Endothelial cell of umbilical vein (primary cell): Measurements from ENCODE around the gene FHDC1. TPM values are rescaled to one million over a fixed set of nuclear protein-coding genes. Genes with fewer than 3 reads are reported as not detected.

ENCODE experiments used
- BruUV-seq: library from RNA; stranded (reverse); fragments of 400-500 nt; replicated peaks from 2 replicates; lab custom pipeline; 2021; lab: Mats Ljungman, UMichigan
- CTCF ChIA-PET: fragments of 300-600, 350-600 bp; sonication (Branson Sonifier 250); formaldehyde crosslinking; loops from one replicate; lab custom pipeline; 2021; ENCODE audit warnings: antibody characterized with exemption, inconsistent platforms; lab: Charles Lee
- POLR2A ChIA-PET: fragments of 300-600, 350-600 bp; sonication (Branson Sonifier 250); formaldehyde crosslinking; loops from one replicate; lab custom pipeline; 2021; ENCODE audit warnings: antibody characterized with exemption, inconsistent platforms; lab: Charles Lee
- DNase-seq: peaks from one replicate; pipeline ENCODE4 v3.0.0-alpha.2; 2011; ENCODE audit warnings: low read depth, low spot score
- FAIRE-seq: peaks from 2 replicates; lab custom pipeline; 2011; peaks lifted over from hg19 to GRCh38; lab: Jason Lieb, UNC
- H2AFZ ChIP-seq: 2 replicates; pipeline ENCODE4 v1.6.0; 2012; ENCODE audit warnings: low read depth, low read length, control low read depth, inconsistent platforms
- H3K27ac ChIP-seq: 2 replicates; pipeline ENCODE4 v1.5.1; 2011; ENCODE audit warnings: low read depth, mild to moderate bottlenecking, control low read depth, low read length, moderate library complexity; ENCODE audit not compliant: insufficient read depth
- H3K27me3 ChIP-seq, 2 experiments: 2 replicates each; pipeline versions ENCODE4 v1.6.0 to v1.6.1; 2011; ENCODE audit warnings: low read length in 2 of 2, mixed read lengths in 1 of 2; ENCODE audit not compliant: control insufficient read depth in 2 of 2, insufficient read depth in 2 of 2
- H3K36me3 ChIP-seq, 2 experiments: 2 replicates in 1 of 2; 3 replicates in 1 of 2; pipeline ENCODE4 v1.5.1; 2011; ENCODE audit warnings: low read length in 2 of 2, mild to moderate bottlenecking in 1 of 2, moderate library complexity in 1 of 2; ENCODE audit not compliant: control insufficient read depth in 2 of 2, insufficient read depth in 2 of 2; ENCODE audit errors: extremely low read depth in 1 of 2
- H3K4me1 ChIP-seq: 3 replicates; pipeline ENCODE4 v1.5.1; 2011; ENCODE audit warnings: mild to moderate bottlenecking, low read length; ENCODE audit not compliant: control insufficient read depth, insufficient read depth; ENCODE audit errors: extremely low read depth
- H3K4me2 ChIP-seq: 2 replicates; pipeline ENCODE4 v1.6.1; 2011; ENCODE audit warnings: low read length, control low read depth, mixed read lengths; ENCODE audit not compliant: insufficient read depth
- H3K4me3 ChIP-seq, 3 experiments: fragments of 200-600 bp in 1 of 3; sonication (generic), shearing (Covaris generic) in 1 of 3; replicated peaks in 1 of 3; 2 replicates each; pipeline ENCODE4 v1.5.1; 2011 to 2016; ENCODE audit warnings: control low read depth in 3 of 3, low read length in 3 of 3, mild to moderate bottlenecking in 2 of 3, inconsistent platforms in 1 of 3, low read depth in 1 of 3, moderate library complexity in 1 of 3; ENCODE audit not compliant: insufficient read depth in 1 of 3
- H3K79me2 ChIP-seq: 2 replicates; pipeline ENCODE4 v1.6.0; 2012; ENCODE audit warnings: low read length, inconsistent platforms; ENCODE audit not compliant: control insufficient read depth, insufficient read depth
- H3K9ac ChIP-seq: replicated peaks from 2 replicates; pipeline ENCODE3; 2011; ENCODE audit warnings: low read length, control low read depth; ENCODE audit not compliant: insufficient read depth; ENCODE audit errors: extremely low read depth
- H3K9me1 ChIP-seq: replicated peaks from 3 replicates; pipeline ENCODE4 v1.6.0; 2011; ENCODE audit warnings: mild to moderate bottlenecking, low read length; ENCODE audit not compliant: control insufficient read depth, insufficient read depth; ENCODE audit errors: extremely low read depth
- H3K9me3 ChIP-seq: replicated peaks from 2 replicates; pipeline ENCODE4 v1.5.1; 2012; ENCODE audit warnings: low read length, inconsistent platforms; ENCODE audit not compliant: control insufficient read depth, insufficient read depth
- H4K20me1 ChIP-seq: replicated peaks from 2 replicates; pipeline ENCODE3; 2011; ENCODE audit warnings: mild to moderate bottlenecking, low read length; ENCODE audit not compliant: control insufficient read depth, insufficient read depth; ENCODE audit errors: extremely low read depth
- EZH2 ChIP-seq: IDR thresholded peaks from 2 replicates; pipeline ENCODE4 v1.6.1; 2012; ENCODE audit warnings: borderline replicate concordance, low read depth, mild to moderate bottlenecking, moderate library complexity, low read length, inconsistent platforms; ENCODE audit not compliant: severe bottlenecking
- FOS ChIP-seq: IDR thresholded peaks from 2 replicates; pipeline ENCODE4 v1.6.1; 2011; ENCODE audit warnings: mild to moderate bottlenecking, low read length, moderate library complexity, borderline replicate concordance; ENCODE audit not compliant: insufficient read depth
- GATA2 ChIP-seq: IDR thresholded peaks from 2 replicates; pipeline ENCODE4 v1.7.0; 2011; ENCODE audit warnings: low read depth, mild to moderate bottlenecking, moderate library complexity, mixed read lengths, low read length; ENCODE audit not compliant: insufficient read length, insufficient read depth
- JUN ChIP-seq: IDR thresholded peaks from 2 replicates; pipeline ENCODE4 v1.6.1; 2011; ENCODE audit warnings: borderline replicate concordance, low read depth; ENCODE audit not compliant: insufficient read length, insufficient read depth
- MYC ChIP-seq: IDR thresholded peaks from one replicate; pipeline ENCODE4 v1.6.1; 2011; ENCODE audit warnings: mild to moderate bottlenecking, low read depth, low read length
- POLR2A ChIP-seq: IDR thresholded peaks from 2 replicates; pipeline ENCODE4 v1.6.1; 2012; ENCODE audit warnings: low read depth, mild to moderate bottlenecking, control low read depth, low read length
- POLR2AphosphoS5 ChIP-seq: IDR thresholded peaks from 2 replicates; pipeline ENCODE4 v1.6.1; 2012; ENCODE audit warnings: low read depth, mild to moderate bottlenecking, control low read depth, low read length, moderate library complexity; ENCODE audit not compliant: insufficient read depth
- dilution Hi-C: fragments of 300-500 bp; cut with MboI; formaldehyde crosslinking; loops from one replicate; pipeline ENCODE4 v1.15.0; 2019; ENCODE audit warnings: low sequenced_read_pairs; ENCODE audit not compliant: extremely low pct_ligation_motif_present
- intact Hi-C: fragments of 100-400 bp; cut with micrococcal nuclease; formaldehyde crosslinking; loops from one replicate; pipeline ENCODE4 v1.10.0; 2022
- polyA plus RNA-seq, 4 experiments: library from polyadenylated mRNA; depleted of rRNA in 3 of 4; stranded (reverse) in 3 of 4; unstranded in 1 of 4; fragments of >200 nt; gene quantifications; 2 replicates each; pipeline versions ENCODE4 v1.2.1 to v1.2.3, GENCODE V29; 2011 to 2012; ENCODE audit warnings: missing spikeins in 1 of 4
- total RNA-seq: library from RNA; stranded (reverse); gene quantifications from 2 replicates; pipeline ENCODE4 v1.2.3, GENCODE V29; 2021
- TF ChIP-seq, protein P1 (sequence below), 2 donors: IDR thresholded peaks; 1 replicate in 1 of 2; 2 replicates in 1 of 2; pipeline ENCODE4 v1.5.1; 2011; ENCODE audit warnings: low read length in 2 of 2, mild to moderate bottlenecking in 2 of 2, moderate library complexity in 2 of 2, control low read depth in 1 of 2, inconsistent platforms in 1 of 2, low read depth in 1 of 2; ENCODE audit not compliant: insufficient read depth in 1 of 2; ENCODE audit errors: extremely low read depth in 1 of 2
- TF ChIP-seq, protein P2 (sequence below): IDR thresholded peaks from 2 replicates; pipeline ENCODE4 v1.6.1; 2011; ENCODE audit not compliant: insufficient read depth, insufficient read length

FHDC1 gene
- total and polyA plus RNA-seq, 2 donors (not counting 3 experiments of a cell fraction or from before 2014, with no cell fraction given): 0.03 to 0.18 TPM

DNA sequence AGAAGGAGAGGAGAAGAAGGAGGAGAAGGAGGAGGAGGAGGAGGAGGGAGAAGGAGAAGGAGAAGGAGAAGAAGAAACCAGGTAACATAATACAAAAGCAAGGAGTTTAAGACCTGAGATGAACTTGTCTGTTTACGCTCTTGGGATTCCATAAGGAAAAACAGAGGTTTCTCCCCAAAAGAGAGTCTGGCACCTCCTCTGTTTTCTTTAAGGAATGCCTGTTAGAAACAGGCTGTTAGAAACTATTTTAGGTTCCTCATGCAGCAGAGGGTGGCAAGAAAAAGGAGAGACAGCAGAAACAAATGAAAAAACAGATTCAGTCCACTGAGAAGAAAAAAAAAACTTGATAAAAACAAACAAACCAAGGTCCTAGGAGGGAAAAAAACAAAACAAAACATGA, 10.3 kb upstream of the FHDC1 start:
- Histone ChIP-seq H3K9me1 (no peaks in the 10 kb centered on the region), H2AFZ (no peak overlapping the region), H3K27me3 (peaks cover 0 to 2% of the 10 kb centered on the region in 2 experiments), H4K20me1 (no peaks in the 10 kb centered on the region), H3K9me3 (no peaks in the 10 kb centered on the region), H3K79me2 (no peaks in the 10 kb centered on the region), H3K4me1 (no peaks in the 10 kb centered on the region), H3K4me3 (no peak overlapping the region), H3K36me3 (no peaks in the 10 kb centered on the region), H3K9ac (no peak overlapping the region), H3K27ac (no peak overlapping the region), H3K4me2 (no peak overlapping the region)
- POLR2A ChIA-PET: no interaction called here
- no TSS peak for BruUV-seq
- DNase-seq (no peak), FAIRE-seq (no peak)
- TF ChIP-seq, protein P1, sequence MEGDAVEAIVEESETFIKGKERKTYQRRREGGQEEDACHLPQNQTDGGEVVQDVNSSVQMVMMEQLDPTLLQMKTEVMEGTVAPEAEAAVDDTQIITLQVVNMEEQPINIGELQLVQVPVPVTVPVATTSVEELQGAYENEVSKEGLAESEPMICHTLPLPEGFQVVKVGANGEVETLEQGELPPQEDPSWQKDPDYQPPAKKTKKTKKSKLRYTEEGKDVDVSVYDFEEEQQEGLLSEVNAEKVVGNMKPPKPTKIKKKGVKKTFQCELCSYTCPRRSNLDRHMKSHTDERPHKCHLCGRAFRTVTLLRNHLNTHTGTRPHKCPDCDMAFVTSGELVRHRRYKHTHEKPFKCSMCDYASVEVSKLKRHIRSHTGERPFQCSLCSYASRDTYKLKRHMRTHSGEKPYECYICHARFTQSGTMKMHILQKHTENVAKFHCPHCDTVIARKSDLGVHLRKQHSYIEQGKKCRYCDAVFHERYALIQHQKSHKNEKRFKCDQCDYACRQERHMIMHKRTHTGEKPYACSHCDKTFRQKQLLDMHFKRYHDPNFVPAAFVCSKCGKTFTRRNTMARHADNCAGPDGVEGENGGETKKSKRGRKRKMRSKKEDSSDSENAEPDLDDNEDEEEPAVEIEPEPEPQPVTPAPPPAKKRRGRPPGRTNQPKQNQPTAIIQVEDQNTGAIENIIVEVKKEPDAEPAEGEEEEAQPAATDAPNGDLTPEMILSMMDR (IDR thresholded peaks at IDR 0.05; ENCODE audit: extremely low read depth in 1 of 2, insufficient read depth in 1 of 2, low read depth in 1 of 2, low read length in 2 of 2): no peak
- TF ChIP-seq EZH2: no peak
- TF ChIP-seq MYC: no peak
- no peak for TF ChIP-seq GATA2
- TF ChIP-seq, protein P2, sequence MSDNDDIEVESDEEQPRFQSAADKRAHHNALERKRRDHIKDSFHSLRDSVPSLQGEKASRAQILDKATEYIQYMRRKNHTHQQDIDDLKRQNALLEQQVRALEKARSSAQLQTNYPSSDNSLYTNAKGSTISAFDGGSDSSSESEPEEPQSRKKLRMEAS: no peak
- TF ChIP-seq JUN: no peak
- TF ChIP-seq FOS: no peak
- no peak for TF ChIP-seq POLR2AphosphoS5
- TF ChIP-seq POLR2A: no peak
- intact Hi-C loops (no loop called here), dilution Hi-C loops (no loop called here)
- CTCF ChIA-PET: interaction anchor here (0.9 kb wide), 1 partner anchor 71 kb away, joined by 3 read pairs; no protein-coding TSS in a partner anchor
